Umbilical cord (tissue), 2 donors: Measurements from ENCODE around the gene CFTR. TPM values are rescaled to one million over a fixed set of nuclear protein-coding genes. Genes with fewer than 3 reads are reported as not detected.

Experiments used
- DNase-seq: peaks from one replicate; pipeline ENCODE4 v3.0.0-alpha.2; 2015; ENCODE audit warnings: low spot score
- total RNA-seq: library from RNA; depleted of rRNA; stranded (reverse); fragments of >200 nt; gene quantifications from one replicate; pipeline ENCODE4 v1.2.3, GENCODE V29; 2014; ENCODE audit warnings: low replicate concordance; ENCODE audit not compliant: insufficient read depth

Gene CFTR
- total RNA-seq, 1 donor from 2014 or later, result 6.3 TPM

GRCh38 chr7:117648203-117648866 lies 168.5 kb downstream of the CFTR start:
- no peak for DNase-seq

- DNase-seq, result no peak
These were observed 173.3 kb downstream of the CFTR start for GRCh38 chr7:117652943-117653680.

GRCh38 chr7:117654780-117655179 lies 175.0 kb downstream of the CFTR start:
- DNase-seq, result no peak

- no peak for DNase-seq
These were observed 177.0 kb downstream of the CFTR start for GRCh38 chr7:117656806-117657205.

GRCh38 chr7:117659531-117660011 lies 179.7 kb downstream of the CFTR start:
- peak; percentile 10 for DNase-seq

- no peak for DNase-seq
These were observed 181.5 kb downstream of the CFTR start for GRCh38 chr7:117661328-117661727.

GRCh38 chr7:117664047-117664446 lies 184.2 kb downstream of the CFTR start:
- no peak for DNase-seq

GRCh38 chr7:117665368-117665767 lies 185.5 kb downstream of the CFTR start:
- DNase-seq, result peak; percentile 20

- DNase-seq, result no peak
These were observed 186.2 kb downstream of the CFTR start for GRCh38 chr7:117666031-117666430.

- DNase-seq, result no peak
These were observed 186.9 kb downstream of the CFTR start for GRCh38 chr7:117666689-117667088.

GRCh38 chr7:117667456-117667855 lies 187.6 kb downstream of the CFTR start:
- no peak for DNase-seq

GRCh38 chr7:117669818-117670217 lies 190.0 kb downstream of the CFTR start:
- no peak for DNase-seq

GRCh38 chr7:117672453-117672852 lies 192.6 kb downstream of the CFTR start:
- no peak for DNase-seq

- peak; percentile 13 for DNase-seq
These were observed 193.5 kb downstream of the CFTR start for GRCh38 chr7:117673367-117673766.

GRCh38 chr7:117673839-117674238 lies 194.0 kb downstream of the CFTR start:
- DNase-seq, result peak; percentile 30

GRCh38 chr7:117674617-117675016 lies 194.8 kb downstream of the CFTR start:
- no peak for DNase-seq

- DNase-seq, result no peak
These were observed 195.9 kb downstream of the CFTR start for GRCh38 chr7:117675497-117676435.

- DNase-seq, result no peak
These were observed 199.3 kb downstream of the CFTR start for GRCh38 chr7:117679120-117679519.

- DNase-seq, result no peak
These were observed 203.0 kb downstream of the CFTR start for GRCh38 chr7:117682681-117683385.

GRCh38 chr7:117683430-117684175 lies 203.8 kb downstream of the CFTR start:
- no peak for DNase-seq

GRCh38 chr7:117685795-117686194 lies 206.0 kb downstream of the CFTR start:
- DNase-seq, result no peak
